ENCODE data around the gene RANGAP1.

The RANGAP1 gene, protein sequence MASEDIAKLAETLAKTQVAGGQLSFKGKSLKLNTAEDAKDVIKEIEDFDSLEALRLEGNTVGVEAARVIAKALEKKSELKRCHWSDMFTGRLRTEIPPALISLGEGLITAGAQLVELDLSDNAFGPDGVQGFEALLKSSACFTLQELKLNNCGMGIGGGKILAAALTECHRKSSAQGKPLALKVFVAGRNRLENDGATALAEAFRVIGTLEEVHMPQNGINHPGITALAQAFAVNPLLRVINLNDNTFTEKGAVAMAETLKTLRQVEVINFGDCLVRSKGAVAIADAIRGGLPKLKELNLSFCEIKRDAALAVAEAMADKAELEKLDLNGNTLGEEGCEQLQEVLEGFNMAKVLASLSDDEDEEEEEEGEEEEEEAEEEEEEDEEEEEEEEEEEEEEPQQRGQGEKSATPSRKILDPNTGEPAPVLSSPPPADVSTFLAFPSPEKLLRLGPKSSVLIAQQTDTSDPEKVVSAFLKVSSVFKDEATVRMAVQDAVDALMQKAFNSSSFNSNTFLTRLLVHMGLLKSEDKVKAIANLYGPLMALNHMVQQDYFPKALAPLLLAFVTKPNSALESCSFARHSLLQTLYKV

DNA sequence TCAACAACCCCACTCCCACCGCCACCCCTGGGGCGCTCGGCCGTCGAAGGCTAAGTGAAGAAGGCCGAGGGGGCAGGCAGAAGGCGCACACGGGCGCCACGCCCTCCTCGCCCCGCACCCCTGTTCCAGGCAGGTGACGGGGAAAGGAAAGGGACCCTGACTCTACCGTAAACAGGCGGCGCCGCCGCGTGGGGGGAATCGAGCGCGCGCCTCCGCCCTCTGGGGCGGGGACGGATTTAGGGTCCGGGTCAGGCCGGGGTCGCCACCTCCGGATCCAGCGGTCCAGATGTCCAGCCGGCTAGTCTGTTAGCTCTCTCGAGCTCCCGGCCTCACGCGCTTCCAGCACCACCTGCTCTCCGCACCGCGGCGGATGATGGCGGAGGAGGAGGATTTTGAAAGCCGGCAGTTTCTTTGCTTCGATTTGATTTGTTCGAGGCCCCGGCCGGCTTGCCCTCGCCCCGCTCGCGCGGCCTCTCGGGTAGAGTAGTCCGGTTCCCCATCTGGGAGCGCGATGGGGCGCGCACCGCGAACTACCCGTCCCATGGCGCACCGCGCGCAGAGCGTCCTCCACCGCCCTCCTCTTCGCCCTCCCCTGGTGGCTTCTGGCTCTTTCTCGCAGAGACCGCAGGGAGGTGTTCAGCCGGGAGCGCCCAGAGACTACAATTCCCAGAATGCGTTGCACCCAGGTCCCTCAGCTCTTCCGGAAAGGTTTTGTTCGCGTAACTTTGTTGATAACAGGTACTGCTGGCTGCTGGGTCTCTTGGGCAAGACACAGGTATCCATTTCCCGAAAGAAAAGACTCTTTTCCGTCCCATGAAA is at the start of gene RANGAP1:
TSS of gene RANGAP1 (minus strand) at position 368 of the 819 bp plus-strand sequence. CDS start 5,143 bp downstream, outside the sequence.
- peak; percentile 100 for DNase-seq

DNA sequence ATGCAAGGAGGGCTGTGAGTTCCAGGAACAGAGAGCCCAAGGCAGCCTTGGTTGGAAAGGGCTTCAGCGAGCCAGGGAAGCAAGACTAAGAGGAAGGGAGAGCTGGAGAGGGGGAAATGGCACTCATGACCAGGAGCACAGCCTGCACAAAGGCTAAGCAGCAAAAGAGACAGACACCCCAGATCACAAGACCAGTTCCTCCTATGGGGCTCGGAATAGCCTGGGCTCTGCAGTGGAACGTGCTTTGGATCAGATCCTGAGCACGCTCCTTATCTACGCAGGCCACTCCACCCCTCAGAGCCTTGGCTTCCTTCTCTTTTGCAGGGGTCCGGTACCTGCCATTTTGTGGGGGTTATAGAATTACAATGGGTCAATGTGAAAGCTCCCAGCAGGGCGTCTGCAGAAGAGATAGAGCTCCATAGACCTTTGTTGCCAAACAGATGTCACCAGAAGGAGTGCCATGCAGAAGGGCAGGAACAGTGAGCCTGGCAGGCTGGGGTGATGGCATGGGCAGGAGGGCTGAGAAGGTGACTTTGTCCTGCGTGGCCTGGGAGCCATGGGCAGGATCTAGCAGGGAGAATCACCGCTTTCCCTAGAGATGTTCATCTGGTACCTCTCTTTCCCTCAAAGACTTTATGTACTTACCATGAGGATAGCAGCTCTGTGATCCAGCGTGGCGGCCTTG is 49.1 kb upstream of the RANGAP1 start:
- peak; percentile 16 for DNase-seq

DNA sequence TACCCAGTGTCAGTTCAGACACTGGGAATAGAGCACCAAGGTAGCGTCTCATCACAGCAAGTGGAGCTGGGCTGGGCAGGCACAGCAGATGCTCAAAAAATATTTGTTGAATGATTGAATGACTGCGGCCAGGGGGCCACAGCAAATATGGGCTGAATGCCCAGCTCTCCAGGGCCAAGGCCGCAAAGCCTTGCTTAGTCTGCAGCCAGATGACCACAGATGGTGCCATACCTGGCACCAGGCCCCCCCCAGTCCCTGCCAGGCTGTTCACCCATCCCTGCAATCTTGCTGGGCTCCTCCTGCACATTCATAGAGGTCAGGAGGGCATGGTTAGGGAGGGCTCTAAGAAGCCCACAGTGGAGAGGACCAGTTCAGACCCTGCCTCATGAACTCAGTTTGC is 48.2 kb upstream of the RANGAP1 start:
- no peak for DNase-seq

DNA sequence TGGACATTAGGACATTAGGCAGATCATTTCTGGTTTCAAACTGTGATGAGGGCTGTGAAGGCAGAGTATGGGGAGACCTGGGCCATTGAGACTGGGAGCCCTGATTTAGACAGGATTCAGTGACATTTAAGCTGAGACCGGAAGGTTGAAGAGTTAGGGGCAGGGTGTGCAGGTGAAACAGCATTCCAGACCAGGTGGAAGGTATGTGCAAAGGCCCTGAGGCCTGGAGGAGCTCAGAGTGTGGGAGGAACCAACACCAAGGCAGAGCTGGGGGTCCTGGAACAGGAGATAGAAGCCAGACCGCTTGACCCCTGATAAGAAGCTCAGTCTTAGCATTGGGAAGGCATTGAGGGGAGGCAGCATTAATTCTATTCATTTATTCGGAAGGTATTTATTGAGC is 47.8 kb upstream of the RANGAP1 start:
- no peak for DNase-seq

DNA sequence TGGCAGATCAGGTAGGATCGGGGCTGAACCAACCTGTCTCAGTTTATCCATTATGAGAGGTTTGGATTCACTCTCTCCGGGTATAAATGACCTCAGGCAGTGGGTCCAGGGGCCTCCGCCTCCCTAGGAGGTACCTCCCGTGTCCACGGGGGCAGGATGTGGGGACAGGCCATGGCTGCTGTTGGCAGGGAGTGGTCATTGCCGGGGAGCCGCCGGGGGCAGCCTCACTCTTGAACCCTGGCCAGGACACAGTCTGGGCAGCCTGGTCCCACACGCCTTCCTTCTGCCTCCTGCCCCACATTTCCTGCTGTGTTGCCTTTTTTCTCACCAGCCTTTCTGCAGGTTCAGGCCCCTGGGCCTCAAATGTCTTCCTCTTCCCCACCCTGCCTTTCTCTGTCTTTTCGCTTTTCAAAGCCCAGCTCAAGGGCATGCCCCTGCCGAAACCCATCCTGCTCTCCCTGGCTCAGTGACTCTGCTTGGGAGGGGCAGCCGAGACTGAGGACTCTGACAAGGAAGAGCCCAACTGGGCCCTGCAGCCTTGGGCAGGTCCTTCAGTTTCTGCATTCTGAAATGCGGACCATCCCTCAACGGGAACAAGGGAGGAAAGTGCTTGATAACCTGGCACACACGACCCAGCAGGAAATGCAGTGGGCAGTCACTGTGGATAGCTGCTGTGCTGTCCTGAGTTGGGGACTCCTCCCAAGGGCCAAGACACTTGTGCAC is 46.4 kb upstream of the RANGAP1 start:
- no peak for DNase-seq

DNA sequence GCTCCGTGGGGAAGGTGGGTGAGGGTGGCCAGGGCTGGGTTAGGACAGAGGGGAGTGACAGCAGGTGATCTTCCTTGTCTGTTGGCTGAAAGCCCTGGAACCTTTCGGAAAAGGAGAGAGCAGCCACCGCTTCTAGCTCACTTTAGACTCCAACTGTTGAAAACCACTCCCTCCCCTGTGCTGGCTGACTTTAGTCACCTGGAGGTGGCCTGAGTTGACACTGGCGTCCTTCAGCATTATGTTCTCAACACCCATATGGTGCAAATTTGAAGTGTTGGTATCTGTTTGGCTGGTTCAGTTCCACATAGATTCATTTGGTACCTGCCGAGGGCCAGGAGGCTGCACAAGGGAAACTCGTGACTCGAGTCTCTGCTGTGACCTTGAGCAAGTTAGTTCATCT is 44.2 kb upstream of the RANGAP1 start:
- no peak for DNase-seq

DNA sequence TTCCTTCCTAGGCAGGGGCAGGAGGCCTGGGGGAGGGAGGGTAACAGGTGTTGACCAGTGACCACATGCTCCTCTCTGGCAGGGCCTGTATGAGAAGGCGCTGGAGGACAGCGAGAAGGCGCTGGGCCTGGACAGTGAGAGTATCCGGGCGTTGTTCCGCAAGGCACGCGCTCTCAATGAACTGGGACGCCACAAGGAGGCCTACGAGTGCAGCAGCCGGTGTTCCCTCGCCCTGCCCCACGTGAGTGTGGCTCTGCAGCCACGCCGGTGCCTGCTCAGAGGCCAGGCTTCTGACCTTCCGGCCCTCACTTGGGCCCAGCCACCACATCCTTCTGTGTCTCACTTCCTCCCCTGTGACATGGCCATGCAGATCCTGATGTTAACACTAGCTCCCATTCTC is 41.1 kb upstream of the RANGAP1 start:
- DNase-seq = no peak

DNA sequence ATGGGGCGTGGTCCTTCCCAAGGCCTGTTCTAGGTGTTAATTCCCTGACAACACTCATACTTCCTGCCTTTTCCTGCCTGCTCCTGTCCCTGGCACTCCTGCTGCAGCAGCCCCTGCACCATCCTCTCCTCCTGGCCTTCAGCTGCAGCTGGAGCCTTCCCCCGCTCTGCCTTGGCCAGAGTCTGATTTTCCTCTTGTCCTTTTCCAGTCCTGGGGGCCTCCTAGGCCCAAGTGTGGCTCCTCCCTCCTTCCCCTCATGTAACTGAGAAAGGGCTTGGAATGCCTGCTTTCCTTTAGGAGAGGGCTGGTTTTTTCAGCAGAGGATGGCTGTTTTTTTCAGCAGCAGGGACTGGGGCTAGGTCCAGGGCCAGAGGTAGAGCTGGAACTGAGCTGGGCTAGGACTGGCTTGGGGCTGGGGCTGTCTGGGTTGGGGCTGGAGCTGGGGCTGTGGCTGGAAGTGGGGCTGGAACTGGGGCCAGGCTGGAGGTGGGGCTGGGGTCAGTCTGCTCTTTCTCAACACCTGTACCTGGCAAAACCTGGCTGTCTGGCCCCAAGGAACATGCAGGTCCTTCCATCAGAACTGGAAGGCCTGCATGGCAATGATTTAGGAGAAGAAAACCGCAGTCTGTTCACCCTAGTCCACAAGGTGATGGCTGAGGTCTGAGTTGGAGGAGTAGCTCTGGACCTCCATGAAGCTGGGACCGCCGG is 39.0 kb upstream of the RANGAP1 start:
- DNase-seq = no peak

DNA sequence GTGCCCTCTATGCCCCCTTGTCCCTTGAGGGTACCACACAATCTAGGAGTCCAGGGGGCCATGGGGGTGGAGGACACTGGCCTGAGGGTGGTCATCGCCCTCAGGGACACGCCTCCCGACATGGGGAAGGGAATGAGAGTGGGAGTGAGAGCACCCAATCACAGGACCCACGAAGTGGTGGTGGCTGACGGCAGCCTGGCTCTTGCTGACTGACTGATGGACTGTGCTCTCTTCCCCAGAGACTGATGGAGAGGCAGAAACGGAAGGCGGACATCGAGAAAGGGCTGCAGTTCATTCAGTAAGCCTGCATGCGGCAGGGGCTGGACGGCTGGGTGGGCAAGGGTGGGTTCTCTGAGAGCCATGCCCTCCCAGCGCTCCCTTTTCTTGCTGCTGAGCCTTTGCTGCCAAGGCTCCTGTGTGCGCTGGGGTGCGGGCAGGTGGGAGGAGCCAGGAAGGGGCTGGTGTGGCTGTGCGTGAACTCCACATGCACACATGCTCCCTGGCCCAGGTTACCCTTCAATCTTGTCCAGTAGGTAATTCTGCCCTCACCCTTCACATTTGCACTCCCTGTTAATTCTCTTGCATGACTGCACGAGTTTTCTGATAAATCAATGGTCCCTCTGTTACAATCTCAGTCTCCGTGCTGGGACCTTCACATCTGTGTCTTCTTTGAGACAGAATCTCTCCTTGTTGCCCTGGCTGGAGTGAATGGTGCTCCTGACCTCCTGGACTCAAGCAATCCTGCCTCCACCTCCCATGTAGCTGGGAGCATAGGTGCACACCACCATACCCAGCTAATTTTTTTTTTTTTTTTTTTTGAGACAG is 34.6 kb upstream of the RANGAP1 start:
- no peak for DNase-seq

DNA sequence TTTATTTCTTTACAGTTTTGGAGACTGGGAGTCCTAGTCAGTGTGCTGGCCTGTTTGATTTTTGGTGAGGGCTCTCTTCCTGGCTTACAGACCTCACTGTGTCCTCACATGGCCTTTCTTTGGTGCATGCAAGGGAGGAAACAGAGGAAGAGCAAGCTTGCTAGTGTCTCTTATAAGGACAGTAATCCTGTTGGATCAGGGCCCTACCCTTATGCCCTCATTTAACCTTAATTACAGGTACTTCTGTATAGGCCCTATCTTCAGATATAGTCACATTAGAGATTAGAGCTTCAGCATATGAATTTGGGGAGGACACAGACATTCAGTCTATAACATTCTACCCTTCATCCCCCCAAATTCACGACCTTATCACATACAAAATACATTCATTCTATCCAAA is 29.6 kb upstream of the RANGAP1 start:
- no peak for DNase-seq

DNA sequence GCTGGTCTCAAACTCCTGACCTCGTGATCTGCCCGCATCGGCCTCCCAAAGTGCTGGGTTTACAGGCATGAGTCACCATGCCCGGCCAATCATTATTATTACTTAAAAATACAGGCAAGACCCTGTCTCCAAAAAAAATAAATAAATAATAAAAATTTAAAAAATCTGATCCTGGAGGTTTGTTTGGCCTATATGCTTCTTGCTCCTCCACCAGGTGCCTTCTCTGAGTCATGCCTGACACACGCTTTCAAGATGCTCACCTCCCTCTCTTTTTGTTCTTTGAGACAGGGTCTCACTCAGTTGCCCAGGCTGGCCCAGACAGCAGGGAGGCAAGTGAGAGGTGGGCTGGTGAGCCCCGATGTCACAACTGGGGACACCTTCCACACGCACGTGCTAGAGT is 28.8 kb upstream of the RANGAP1 start:
- no peak for DNase-seq

DNA sequence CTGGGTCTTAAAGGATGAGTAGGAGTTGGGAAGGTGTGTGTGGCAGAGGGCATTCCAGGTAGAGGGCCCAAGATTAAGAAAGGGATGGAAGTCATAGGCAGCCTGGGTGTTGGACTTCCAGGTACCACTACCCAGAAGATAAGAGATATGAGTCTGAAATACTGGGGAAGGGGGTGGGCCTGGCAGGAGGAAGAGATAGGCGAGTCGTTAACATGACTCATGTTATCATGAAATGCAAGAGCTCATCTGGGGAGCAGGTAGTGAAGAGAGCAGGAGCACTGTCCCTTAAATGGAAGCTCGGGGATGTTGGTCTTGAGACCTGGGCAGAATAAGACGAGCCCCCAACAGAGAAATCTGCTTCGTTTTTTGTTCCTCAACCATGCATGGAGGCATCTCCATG is 25.5 kb upstream of the RANGAP1 start:
- DNase-seq = peak; percentile 44

DNA sequence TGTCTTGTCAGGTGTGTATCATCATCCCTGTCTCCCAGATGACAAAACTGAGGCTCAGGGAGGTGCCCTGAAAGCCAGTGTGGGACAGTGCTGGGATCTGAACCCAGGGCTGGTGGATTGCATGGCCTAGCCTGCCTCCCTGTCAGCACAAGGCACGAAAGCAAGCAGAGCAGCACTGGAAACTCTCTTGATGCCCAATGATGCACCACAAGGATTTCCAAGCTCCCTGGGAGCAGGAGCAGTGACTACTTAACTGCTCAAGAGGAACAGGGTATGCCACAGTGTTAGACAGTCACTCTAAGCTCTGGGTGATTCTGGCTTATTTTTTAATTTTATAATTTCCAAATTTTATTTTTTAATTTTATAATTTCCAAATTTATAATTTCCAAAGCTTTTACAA is 24.3 kb upstream of the RANGAP1 start:
- DNase-seq = no peak

DNA sequence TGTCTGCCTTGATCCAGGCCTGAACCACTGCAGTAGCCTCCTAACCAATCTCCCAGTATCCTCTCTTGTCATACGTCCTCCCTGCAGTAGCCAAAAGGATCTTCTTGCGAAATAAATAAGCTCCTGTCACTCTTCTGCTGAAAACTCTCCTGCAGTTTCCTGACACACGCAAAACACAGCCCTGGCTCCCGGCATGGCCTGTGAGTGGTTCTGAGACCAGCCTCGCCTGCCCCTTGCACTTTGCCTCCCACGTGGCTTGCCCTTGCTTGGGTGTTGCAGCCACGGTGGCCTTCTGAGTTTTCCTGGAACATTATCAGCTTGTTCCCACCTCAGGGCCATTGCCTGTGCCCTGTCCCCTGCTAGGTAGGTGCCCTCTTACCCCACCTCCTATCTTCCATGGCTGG is 22.6 kb upstream of the RANGAP1 start:
- no peak for DNase-seq

DNA sequence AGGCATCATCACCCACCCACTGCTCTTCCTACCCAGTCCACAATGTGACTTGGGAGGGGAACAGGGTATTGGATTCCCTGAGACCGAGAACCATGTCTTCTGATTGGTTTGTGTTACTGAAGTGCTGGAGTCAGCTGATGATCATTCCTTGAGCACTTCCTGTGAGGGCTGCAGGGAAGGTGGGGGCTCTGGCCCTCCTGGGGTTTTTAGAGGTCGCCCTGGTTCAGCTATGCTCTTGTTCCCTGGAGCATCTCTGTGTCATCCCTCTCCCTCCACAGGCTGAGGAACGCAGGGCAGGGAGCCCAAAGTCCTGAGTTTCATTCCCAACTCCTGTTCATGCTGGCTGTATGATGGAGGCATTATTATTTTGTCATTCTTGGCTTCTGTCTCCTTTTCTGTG is 22.1 kb upstream of the RANGAP1 start:
- DNase-seq = no peak

DNA sequence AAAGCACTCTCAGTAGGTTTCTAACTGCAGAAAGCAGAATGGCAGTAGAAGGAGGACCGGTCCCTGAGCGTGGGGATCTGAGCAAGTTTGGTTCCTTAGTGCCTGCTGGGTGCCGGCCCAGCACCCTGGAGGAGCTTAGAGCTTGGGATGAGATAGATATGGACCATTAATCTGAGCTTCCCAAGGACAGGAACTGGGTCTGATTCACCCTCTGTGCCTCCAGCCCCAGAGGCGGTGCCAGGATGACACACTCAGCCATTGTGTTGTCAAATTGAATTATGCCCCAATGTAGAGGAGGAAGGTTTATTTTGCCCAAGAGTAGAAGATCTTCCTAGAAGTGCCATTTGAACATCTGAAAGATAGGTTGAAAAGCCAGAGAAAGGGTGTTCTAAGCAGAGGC is 19.7 kb upstream of the RANGAP1 start:
- DNase-seq = no peak

DNA sequence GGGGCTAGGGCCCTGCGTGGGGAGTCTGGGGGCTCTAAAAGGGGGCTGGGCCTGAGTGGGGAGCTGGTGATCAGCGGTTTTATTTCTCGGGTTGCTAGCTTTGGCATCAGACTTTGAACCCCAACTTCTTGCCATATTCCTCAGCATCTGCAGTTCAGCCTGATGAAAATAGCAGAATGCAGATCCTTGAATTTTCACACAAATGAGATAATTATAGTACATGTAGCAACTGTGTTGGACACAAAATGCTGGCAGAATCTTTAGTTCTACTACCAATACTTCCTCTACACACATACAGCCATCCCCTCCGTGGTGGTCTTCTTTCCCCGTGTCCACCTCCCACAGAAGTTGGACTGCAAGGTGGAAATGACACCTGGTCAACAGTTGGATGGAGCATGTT is 16.8 kb upstream of the RANGAP1 start:
- no peak for DNase-seq

DNA sequence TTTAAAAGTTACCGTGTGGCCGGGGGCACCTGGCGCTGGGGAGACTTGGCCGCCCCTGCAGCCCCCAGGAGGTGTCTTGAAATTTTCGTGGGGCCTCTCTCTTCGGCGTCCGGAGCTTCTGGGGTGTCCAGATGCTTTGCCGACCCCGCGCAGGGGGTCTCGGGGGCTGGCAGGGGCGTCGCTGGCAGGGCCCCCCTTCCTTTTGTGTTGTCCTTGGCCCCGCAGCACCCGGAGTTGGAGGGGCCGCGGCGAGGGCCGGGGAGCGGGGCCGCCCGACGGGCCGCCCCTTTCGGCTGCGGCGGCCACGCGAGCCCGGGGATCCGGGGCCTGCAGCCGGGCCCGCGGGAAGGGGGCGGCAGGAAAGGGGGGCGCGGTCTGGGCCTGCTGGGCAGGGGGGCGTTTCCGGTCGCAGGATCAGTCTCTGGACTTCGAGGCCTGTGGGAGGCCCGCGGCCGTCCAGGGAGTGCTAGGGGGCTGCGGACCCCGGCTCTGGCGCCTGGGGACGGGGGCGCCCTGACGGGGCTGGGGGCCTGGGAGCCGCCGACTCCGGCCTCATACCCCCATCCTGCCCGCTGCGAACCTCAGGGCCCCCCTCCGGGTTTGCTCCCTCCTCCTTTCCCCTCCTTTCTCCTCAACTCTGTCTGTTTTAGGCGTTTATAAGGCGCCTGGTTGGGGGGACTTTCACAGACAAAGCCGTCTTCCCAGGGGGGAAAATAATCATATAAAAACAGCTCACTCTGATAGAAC is 16.2 kb upstream of the RANGAP1 start:
- peak; percentile 32 for DNase-seq

DNA sequence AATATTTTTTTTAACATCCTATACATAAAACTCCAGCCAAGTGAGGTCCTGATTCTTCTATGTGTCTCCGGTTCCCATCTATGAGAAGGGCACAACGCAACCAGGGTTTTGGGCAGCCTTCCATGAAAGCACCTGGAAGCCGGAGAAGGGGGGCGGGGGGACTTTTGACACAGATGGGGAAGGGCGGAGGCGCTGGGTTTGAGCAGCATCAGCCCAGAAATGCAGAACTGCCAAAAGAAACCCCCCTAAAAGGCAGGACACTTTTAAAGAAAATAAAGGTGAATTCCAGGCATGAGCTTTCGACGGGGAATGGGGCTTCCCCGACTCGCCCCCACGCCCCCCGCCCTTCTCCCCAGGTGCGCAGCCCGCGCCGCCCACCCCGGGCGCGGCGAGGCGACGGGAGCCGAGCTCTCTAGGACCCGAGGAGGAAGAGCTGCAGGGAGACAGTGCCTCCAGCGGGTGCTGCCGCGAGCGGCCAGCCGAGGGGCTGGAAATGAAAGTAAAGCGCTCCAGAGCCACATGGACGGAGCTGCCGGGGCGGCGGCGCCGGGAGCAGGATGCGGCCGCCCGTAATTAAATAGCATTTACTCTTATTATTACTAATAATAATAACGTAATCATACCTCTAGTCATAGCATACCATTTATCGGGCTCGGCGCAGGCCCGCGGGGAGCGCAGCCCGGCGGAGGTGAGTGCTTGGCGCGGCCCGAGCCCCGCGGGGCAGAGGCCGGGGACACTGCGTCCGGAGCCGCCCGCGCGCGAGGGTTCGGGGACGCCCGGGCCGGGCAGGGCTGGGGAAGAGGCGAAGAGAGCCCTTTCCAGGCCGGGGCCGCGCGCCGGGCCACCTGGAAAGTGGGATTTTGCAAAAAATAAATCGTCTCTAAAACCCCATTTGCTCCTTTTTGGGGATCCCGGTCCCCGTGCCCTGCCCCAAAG is 15.4 kb upstream of the RANGAP1 start, which contains the start of gene ZC3H7B:
TSS of gene ZC3H7B (plus strand) at position 441 of the 936 bp plus-strand sequence. CDS start 19,136 bp downstream, outside the sequence.
- DNase-seq = peak; percentile 94
